Spinal cord (tissue), 4 donors: Measurements from ENCODE around the gene PTF1A. TPM values are rescaled to one million over a fixed set of nuclear protein-coding genes. Genes with fewer than 3 reads are reported as not detected.

Experiments used
- polyA plus RNA-seq, 2 donors: library from polyadenylated mRNA; unstranded; fragments of 120-200 nt; gene quantifications; one replicate each; pipeline ENCODE4 v1.2.1, GENCODE V29; 2013; ENCODE audit not compliant: insufficient read length in 2 of 2
- small RNA-seq: library from RNA; depleted of rRNA; stranded (forward); fragments of <200 nt; gene quantifications from one replicate; pipeline ENCODE3, GENCODE V24; 2014; ENCODE audit warnings: low replicate concordance
- total RNA-seq, 2 donors: library from RNA; depleted of rRNA in 1 of 2; stranded (reverse); fragments of 120-200 nt in 1 of 2; fragments of >200 nt in 1 of 2; gene quantifications; one replicate each; pipeline versions ENCODE4 v1.2.3 to v1.2.4, GENCODE V29; 2013 to 2014

Gene PTF1A
- total and polyA plus RNA-seq, 4 donors = 0.22 to 0.83 (median 0.74) TPM; not detected in 1

Small RNAs within 50 kb of the gene (small RNA-seq; reads per million reads assigned to genes)
- gene RF00561 = not detected

Other genes with a start within 250 kb of the PTF1A start
- 10 to 100 TPM; 19.6 to 25.1 TPM for gene MSRB2, start 96.7 kb upstream of the PTF1A start, total RNA-seq
- gene MSRB2, start 96.7 kb upstream of the PTF1A start, polyA plus RNA-seq = 10 to 100 TPM; 46.3 to 46.9 TPM
- gene C10orf67, start 152.5 kb downstream of the PTF1A start, total RNA-seq = 1 to 10 TPM in 1 of 2 donors, under 1 TPM in 1; 0.69 to 1.0 TPM
- gene C10orf67, start 152.5 kb downstream of the PTF1A start, polyA plus RNA-seq = 1 to 10 TPM in 1 of 2 donors, under 1 TPM in 1; 0.56 to 1.5 TPM
- 10 to 100 TPM in 1 of 2 donors, 1 to 10 TPM in 1; 7.5 to 14.3 TPM for gene OTUD1, start 246.8 kb downstream of the PTF1A start, total RNA-seq
- gene OTUD1, start 246.8 kb downstream of the PTF1A start, polyA plus RNA-seq = 10 to 100 TPM in 1 of 2 donors, 1 to 10 TPM in 1; 9.8 to 12.4 TPM